ENCODE results near the gene UBTD2. TPM values are rescaled to one million over a fixed set of nuclear protein-coding genes. Genes with fewer than 3 reads are reported as not detected.

The UBTD2 gene
- total and polyA plus RNA-seq, 2 of the 4 experiments (the other 2 are of a cell fraction): 11.2 to 20.6 TPM

DNA sequence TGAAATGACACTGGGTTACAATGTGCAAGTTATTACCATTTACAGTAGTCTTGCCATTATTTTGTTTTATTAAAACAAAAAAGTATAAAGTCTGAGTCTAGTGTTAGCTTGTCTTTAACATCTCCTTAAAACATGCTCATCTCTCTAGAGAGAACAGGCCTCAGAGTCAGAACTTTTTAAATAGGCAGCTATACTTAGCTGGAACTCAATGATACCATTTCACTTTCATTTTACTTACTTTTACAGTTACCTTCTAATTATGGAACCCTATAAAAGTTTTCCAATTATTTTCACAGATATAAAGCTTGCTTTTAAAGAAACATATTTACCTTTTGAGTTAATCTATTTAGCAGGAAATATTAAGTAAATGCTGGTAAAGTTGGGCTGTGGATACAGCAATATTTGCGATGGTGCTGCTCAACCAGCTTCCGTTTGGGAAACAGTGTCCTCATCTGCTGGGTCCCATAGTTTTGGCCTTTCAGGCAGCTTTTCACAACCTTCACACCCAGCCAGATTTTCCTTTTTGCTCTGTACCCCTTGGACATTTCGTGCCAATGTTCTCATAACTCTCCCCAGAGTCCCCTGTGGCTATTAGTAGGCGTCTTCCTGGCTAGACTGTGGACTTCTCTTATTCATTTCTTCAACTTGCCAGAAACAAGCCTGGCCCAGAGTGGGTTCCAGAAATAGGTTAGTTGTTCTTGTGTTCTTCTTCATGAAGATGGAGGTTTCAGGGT is 36.3 kb upstream of the UBTD2 start:
- H2AFZ ChIP-seq (replicated peaks; ENCODE audit: low read length, poor library complexity): no peak overlapping the region
- no peak overlapping the region for H3K56ac ChIP-seq (ENCODE audit: extremely low read depth, insufficient read depth, low read length)
- H3K4me2 ChIP-seq (ENCODE audit: low read depth, low read length): no peak overlapping the region
- H3K79me1 ChIP-seq (ENCODE audit: low read depth in 1 of 2, low read length in 2 of 2): no peaks in the 10 kb centered on the region
- no peaks in the 10 kb centered on the region for H3K27me3 ChIP-seq (ENCODE audit: control insufficient read depth, insufficient read depth, low read length)
- ATAC-seq (ENCODE audit: low read depth): no peak
- H2BK120ac ChIP-seq (ENCODE audit: low read depth, low read length): no peak overlapping the region
- H2BK15ac ChIP-seq (ENCODE audit: low read depth, low read length): no peak overlapping the region
- no peak overlapping the region for H3K18ac ChIP-seq (ENCODE audit: low read depth, low read length)
- H4K91ac ChIP-seq (ENCODE audit: insufficient read depth, low read depth, low read length): no peak overlapping the region
- H4K8ac ChIP-seq (ENCODE audit: low read depth in 2 of 2, low read length in 2 of 2): no peak overlapping the region
- ChIA-PET POLR2A (ENCODE audit: unreplicated experiment) (no interaction called here), CTCF (interaction anchor here (0.6 kb wide), 1 partner anchor 48 kb away, joined by 4 read pairs; no protein-coding TSS in a partner anchor)
- H2AK9ac ChIP-seq (replicated peaks; ENCODE audit: low read depth, low read length, poor library complexity): no peak overlapping the region
- no peak overlapping the region for H2BK5ac ChIP-seq (ENCODE audit: low read depth, low read length, poor library complexity, severe bottlenecking)
- no peaks in the 10 kb centered on the region for H3K9me3 ChIP-seq (ENCODE audit: control insufficient read depth, insufficient read depth, low read length)
- BruUV-seq (replicated peaks): no TSS peak
- 100% methylated on average over 1 of the region's 4 CpGs; no CpG with 5 or more reads in 1 of the 2 experiments for WGBS, 2 experiments (ENCODE audit: extremely low coverage in 2 of 2, insufficient read length in 1 of 2)
- no peak overlapping the region for H4K5ac ChIP-seq (ENCODE audit: low read depth, low read length)
- no peaks in the 10 kb centered on the region for H3K9me1 ChIP-seq (ENCODE audit: insufficient read depth, low read length)
- H2AK5ac ChIP-seq (ENCODE audit: low read depth, low read length): no peak overlapping the region
- DNase-seq: no peak
- no peak overlapping the region for H3K14ac ChIP-seq (replicated peaks; ENCODE audit: low read depth, low read length)
- no peaks in the 10 kb centered on the region for H3K36me3 ChIP-seq (ENCODE audit: control insufficient read depth, insufficient read depth, low read length)
- no peak overlapping the region for H3K4ac ChIP-seq (ENCODE audit: low read depth, low read length)
- H3K23ac ChIP-seq (ENCODE audit: low read depth, low read length): no peak overlapping the region
- no peaks in the 10 kb centered on the region for H4K20me1 ChIP-seq (ENCODE audit: insufficient read depth, low read length)
- intact Hi-C loops (cut with micrococcal nuclease) (no loop called here), dilution Hi-C loops (cut with HindIII; ENCODE audit: low sequenced_read_pairs, unreplicated experiment) (no loop called here), in situ Hi-C loops (cut with MboI; ENCODE audit: low sequenced_read_pairs) (no loop called here)
- H3K4me1 ChIP-seq (ENCODE audit: control insufficient read depth, insufficient read depth, low read length): no peaks in the 10 kb centered on the region
- H3K4me3 ChIP-seq (ENCODE audit: insufficient read depth, low read depth, low read length): no peak overlapping the region
- H2BK20ac ChIP-seq (ENCODE audit: low read depth, low read length): no peak overlapping the region
- H3K9ac ChIP-seq (ENCODE audit: low read depth, low read length): no peak overlapping the region
- no peak overlapping the region for H3K27ac ChIP-seq (ENCODE audit: insufficient read depth, low read length)
- TF ChIP-seq BHLHE40 (IDR thresholded peaks at IDR 0.05; ENCODE audit: low read depth, low read length) (no peak), CEBPB (IDR thresholded peaks at IDR 0.05; ENCODE audit: low read depth, low read length) (no peak)
